Measurements from ENCODE around the gene LRRC59.

- TF ChIP-seq POLR2A (IDR thresholded peaks at IDR 0.05; ENCODE audit: low read depth, low read length) (no peak), POLR2AphosphoS5 (IDR thresholded peaks at IDR 0.05; ENCODE audit: low read depth, low read length) (no peak)
Measured at GRCh38 chr17:50362661-50363060, 34.7 kb downstream of the LRRC59 start.
